Coronary artery (tissue), 2 donors: ENCODE results near the gene SCLT1.
"Not testable (repeated sequence)": the region's sequence is repeated elsewhere in the genome, so short reads cannot be mapped to it uniquely, and the experiment has no call there.

Source experiments
- DNase-seq: peaks from one replicate; pipeline ENCODE4 v3.0.0-alpha.2; 2017; ENCODE audit warnings: low spot score
- H3K27ac ChIP-seq, 2 donors: fragments of 200-600 bp; sonication (generic); one replicate each; pipeline ENCODE4 v1.5.1; 2016 to 2019
- H3K4me3 ChIP-seq: fragments of 200-600 bp; sonication (generic); 2 replicates; pipeline ENCODE4 v1.5.1; 2016; ENCODE audit warnings: mild to moderate bottlenecking, moderate library complexity
- CTCF ChIP-seq: fragments of 200-600 bp; sonication (generic); IDR thresholded peaks from one replicate; pipeline ENCODE4 v1.5.1; 2019; ENCODE audit warnings: antibody characterized with exemption

The SCLT1 gene

GRCh38 chr4:129093191-129093920, at the start of gene SCLT1:
TSS of gene SCLT1 (minus strand) at chr4:129093539. CDS start at chr4:129093103, 436 bp downstream.
- Histone ChIP-seq H3K4me3 (peak within 1 kb of the TSS; percentile 92), H3K27ac (peak within 1 kb of the TSS; percentile 85 to 98)
- peak; percentile 99 for DNase-seq
- TF ChIP-seq CTCF, result no peak

GRCh38 chr4:129140521-129140920, 47.2 kb upstream of the SCLT1 start:
- no peak for TF ChIP-seq CTCF
- Histone ChIP-seq H3K27ac (no peak overlapping the region), H3K4me3 (no peak overlapping the region)
- DNase-seq, result no peak

DNA sequence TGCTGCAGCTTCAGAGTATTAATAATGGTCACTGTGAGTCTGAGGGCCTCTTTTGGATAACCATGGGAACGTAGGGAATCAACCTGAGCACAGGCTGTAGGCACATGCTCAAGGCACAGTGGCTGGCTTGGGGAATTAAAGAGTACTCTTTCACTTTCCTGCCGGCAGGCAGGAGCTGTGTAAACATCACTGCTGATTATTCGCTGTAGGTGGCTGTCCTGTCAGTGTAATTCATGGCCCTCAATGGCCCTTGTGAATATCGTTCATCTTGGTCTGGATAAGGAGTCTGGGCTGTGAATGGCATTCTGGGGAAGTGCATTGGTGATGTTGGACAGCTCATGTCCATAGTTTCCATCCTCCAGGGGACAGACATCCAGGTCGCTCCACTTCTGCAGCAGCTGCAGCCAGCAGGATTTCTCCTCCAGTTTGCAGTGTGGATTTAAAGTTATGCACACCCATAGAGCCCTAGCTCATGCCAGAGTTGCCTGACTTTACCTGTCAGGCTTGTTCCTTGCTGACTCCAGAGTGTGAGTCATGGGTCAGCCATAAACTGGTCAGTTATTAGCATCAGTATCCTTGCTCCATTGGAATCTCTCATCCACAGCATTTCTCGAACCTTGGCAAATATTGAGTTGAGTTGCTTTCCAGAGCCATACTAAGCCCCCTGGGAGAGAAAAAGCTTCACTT, 45.6 kb upstream of the SCLT1 start:
- TF ChIP-seq CTCF, result no peak
- Histone ChIP-seq H3K27ac (no peak overlapping the region), H3K4me3 (no peak overlapping the region)
- no peak for DNase-seq

- H3K27ac ChIP-seq, result no peak overlapping the region
- no peak for TF ChIP-seq CTCF
- H3K4me3 ChIP-seq, result no peak overlapping the region
- no peak for DNase-seq
Measured at GRCh38 chr4:129136433-129136832, 43.1 kb upstream of the SCLT1 start.

GRCh38 chr4:129131343-129131742, 38.0 kb upstream of the SCLT1 start:
- DNase-seq, result no peak
- TF ChIP-seq CTCF, result no peak
- H3K27ac ChIP-seq, result no peak overlapping the region
- H3K4me3 ChIP-seq, result no peak overlapping the region

DNA sequence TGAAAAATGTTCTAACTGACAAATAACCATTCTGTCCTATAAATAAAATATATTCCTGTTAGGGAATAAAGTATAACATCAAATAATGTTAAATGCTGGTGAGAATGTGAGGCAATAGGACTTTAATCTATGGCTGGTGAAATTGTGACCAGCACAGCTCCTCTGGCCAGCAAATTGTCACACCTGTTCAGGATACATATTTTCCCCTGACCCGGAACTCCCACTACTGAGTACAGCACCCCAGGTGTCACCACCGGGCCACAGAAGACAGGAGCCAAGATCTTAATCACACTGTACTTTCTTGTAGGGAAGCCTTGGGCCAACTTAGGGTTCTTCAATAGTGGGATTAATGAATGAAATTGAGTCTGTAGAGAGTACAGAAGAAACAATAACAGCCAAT, 35.8 kb upstream of the SCLT1 start:
- H3K27ac ChIP-seq, result no peak overlapping the region
- DNase-seq, result no peak
- H3K4me3 ChIP-seq, result no peak overlapping the region
- TF ChIP-seq CTCF, result no peak

GRCh38 chr4:129126614-129127013, 33.3 kb upstream of the SCLT1 start:
- H3K27ac ChIP-seq, DNase-seq, H3K4me3 ChIP-seq: not testable (repeated sequence)
